GM21717 (cell line): ENCODE results near the gene REEP5.
"Not testable (repeated sequence)": the region's sequence is repeated elsewhere in the genome, so short reads cannot be mapped to it uniquely, and the experiment has no call there.

Experiments
- ATAC-seq: cut with Tn5 transposase; IDR thresholded peaks from one replicate; pipeline ENCODE4 v1.9.1; 2021; ENCODE audit warnings: mild to moderate bottlenecking, moderate library complexity; ENCODE audit not compliant: unreplicated experiment

The REEP5 gene

DNA sequence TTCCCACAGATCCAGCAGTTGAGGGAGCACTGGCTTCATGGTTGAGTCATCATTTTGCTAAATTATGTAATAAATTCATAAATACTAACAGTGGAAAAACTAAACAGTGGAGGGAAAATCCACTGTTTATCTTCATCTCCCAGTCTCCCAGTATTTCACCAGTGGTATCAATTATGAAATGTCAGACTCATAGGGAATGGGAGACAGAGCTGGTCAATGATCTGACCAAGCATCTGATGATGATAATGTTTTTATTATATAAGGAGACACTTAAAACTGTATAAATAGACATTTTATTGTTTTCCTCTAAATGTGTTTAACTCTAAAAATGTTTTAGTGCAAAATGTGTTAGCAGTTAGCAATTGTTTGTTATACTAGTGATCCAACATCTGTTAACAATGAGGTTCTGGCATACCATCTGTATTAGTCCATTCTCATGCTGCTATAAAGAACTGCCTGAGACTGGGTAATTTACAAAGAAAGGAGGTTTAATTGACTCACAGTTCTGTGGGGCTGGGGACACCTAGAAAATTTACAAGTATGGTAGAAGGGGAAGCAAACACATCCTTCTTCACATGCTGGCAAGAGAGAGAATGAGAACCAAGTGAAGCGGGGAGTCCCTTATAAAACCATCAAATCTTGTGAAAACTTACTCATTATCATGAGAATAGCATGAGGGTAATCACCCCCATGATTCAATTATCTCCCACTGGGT lies 11.8 kb upstream of the REEP5 start:
- no peak for ATAC-seq

GRCh38 chr5:112933105-112933504 lies 11.1 kb upstream of the REEP5 start:
- no peak for ATAC-seq

GRCh38 chr5:112931473-112931872 lies 9.4 kb upstream of the REEP5 start:
- ATAC-seq, result no peak

GRCh38 chr5:112930082-112930344 lies 8.0 kb upstream of the REEP5 start:
- peak; percentile 43 for ATAC-seq

DNA sequence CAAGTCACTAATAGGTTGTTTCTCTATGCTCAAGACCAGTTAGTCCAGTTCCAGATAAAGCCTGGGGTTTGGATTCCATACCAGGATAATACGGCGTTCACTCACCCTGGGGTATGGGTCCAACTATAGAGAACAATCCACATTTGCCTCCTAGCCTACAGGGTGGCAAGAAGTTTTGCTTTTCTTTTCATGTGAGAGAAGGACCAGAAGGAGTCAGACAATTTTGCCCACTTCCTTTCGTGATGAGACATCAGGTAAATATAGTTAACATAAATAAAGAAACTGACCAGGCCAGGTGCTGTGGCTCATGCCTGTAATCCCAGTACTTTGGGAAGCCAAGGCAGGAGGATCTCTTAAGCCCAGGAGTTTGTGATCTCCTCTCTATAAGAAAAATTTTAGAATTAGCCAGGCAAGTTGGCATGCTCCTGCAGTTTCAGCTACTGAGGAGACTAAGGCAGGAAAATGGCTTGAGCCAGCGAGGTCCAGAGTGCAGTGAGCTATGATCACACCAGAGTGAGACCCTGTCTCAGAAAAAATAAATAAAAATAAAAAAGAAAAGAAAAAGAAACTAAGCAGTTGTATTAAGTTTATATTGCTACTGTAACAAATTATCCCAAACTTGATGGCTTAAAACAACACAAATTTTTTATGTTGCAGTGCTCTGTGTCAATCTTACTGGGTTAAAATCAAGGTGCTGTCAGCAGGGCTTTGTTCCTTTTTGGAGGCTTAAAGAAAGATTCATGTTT lies 7.5 kb upstream of the REEP5 start:
- peak; percentile 82 for ATAC-seq

DNA sequence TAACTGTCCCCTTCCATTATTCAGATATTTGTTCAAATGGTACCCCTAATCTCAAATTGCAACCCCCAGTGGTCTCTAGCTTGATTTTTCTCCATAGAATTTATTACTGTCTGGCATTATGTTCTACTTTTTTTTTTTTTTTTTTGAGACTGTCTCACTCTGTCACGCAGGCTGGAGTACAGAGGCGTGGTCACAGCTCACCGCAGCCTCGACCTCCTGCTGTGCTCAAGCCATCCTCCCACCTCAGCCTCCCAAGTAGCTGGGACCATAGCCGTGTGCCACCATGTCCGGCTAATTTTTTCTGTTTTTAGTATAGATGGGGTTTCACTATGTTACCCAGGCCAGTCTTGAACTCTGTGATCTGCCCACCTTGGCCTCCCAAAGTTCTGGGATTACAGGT lies 2.0 kb upstream of the REEP5 start:
- no peak for ATAC-seq

- peak; percentile 51 for ATAC-seq
Measured at GRCh38 chr5:112923148-112923917, 1.3 kb upstream of the REEP5 start.

DNA sequence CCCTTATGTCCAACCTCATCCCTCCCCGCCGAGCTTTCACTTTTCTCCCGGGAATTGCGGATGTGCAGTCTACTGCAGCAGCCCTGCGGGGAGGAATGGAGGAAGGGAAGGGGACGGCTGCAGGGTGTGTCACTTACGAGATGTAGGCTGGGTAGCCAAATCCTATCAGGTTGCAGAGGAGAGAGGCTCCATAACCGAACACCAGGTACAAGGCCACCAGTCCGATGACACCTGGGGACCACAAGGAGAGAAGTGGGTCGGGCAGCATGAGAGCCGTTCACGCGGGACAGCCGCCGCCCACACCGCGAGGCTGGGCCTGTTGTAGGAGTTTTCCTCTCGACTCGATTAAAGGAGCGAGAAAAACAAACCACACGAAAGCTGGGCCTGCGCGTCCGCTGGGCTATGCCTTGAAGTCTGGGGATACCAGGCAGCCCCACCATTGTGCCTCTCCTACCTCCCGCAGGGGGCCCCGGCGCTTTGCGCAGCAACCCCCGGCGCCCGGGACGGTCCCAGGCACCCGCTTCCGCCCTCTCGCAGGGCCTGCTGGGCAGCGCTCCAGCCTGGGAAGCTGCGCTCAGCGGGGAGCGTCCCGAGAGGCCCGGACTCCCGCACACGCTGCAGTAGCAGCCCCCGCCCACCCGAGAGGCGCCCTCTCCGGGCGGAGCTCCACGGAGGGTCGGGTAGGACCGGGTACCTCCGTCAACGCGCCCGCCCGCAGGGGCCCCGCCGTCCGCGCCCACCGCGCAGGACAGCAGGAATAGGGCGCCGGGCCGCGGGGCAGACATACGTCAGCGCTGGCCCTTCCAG lies 798 bp downstream of the REEP5 start:
- peak; percentile 36 for ATAC-seq

- no peak for ATAC-seq
Measured at GRCh38 chr5:112919972-112920371, 2.1 kb downstream of the REEP5 start.

- no peak for ATAC-seq
Measured at GRCh38 chr5:112918679-112919078, 3.3 kb downstream of the REEP5 start.

DNA sequence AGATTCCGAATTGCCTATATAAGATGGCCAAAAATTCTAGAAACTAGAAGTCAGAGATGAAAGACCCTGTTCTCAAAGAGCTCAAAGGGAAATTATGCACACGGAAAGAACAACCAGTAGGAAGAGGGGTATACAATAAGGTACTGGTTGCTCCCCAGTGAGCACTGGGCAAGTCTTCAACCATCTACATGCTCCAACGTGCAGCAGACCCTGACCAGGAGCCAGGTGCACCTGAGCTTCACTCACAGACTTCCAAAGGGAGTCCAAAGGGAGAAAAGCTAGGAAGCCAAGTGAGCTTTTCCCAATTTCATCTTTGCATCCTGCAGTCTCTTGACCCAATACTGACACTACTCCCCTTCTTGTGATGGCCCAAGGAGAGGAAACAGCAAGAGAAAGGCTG lies 3.9 kb downstream of the REEP5 start:
- no peak for ATAC-seq

DNA sequence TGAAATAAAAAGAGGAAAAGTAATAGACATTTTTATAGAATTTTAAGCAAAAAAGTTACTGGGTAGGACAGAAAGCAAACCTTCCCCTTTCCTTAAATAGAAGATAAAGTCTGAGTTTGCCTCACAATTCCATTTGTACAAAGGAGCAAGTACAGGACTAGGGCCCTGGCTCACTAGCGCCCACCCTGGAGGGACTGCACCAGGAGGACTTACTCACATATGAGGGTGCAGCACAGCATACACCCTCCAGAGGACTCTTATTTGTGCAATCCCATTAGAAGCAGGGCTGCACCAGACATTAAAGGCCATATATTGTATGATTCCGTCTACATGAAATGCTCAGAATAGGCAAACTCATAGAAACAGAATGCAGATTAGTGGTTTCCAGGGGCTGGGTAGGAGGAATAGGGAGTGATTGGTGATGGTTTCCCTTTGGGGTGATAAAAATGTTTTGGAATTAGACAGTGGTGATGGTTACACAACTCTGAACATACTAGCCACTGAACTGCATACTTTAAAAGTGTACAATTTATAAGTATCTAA lies 4.5 kb downstream of the REEP5 start:
- no peak for ATAC-seq

DNA sequence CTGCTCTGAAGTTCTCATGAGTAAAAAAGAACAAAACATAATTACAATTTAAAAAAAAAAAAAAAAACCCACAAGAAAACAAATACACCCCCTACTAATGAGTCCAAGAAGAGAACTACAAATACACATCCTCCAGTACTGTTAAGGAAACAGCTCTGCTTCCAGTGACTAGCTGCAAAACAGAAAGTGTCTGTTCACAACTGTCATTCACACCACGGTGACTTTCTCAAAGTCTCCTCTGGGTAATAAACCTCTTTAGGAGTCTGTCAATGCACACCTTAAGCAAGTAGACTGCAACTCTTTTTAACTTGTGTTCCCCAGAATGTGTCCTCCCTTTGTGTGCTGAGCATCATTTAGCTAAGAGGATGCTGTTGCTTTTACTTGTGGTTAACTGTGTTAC lies 6.2 kb downstream of the REEP5 start:
- peak; percentile 51 for ATAC-seq

GRCh38 chr5:112914584-112914983 lies 7.4 kb downstream of the REEP5 start:
- no peak for ATAC-seq

- ATAC-seq, result no peak
Measured at GRCh38 chr5:112910529-112910928, 11.5 kb downstream of the REEP5 start.

DNA sequence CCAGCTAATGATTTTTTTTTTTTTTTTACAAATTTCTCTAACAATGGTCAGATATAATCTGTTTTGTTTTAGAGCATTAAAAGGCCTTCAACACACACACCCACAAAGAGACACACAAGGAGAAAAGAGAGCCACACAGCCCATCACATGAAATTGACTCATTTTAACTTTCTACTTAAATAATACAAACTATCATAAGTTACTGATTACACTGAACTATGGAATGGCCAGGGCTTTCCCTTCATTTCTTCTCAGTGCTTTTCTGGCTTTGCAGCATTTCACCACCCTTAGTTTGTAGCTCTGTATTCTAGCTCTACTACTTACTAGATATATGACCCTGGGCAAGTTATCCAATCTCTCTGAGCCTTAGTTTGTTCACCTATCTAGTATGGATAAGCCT lies 13.2 kb downstream of the REEP5 start:
- no peak for ATAC-seq

DNA sequence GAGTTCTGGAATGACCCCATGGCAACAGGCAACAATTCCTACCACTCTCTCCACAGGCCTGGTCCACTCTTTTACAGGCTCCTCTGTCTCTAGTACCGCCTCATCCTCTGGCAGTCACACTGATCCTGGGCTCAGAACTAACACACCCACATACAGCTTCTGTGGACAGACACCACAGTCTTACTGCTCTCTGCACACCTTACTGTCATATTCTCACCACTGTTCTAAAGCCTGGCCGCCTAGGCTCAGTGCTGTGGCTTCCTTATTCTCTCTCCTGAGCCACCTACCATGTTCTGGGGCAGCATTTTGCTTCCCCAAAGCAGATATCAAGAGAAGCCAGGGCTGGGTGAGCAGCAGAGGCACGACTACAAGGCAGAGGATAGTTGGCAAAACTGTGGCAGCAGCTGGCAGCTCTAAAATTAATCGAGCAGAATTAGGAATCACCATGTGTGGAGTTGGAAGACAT lies 14.8 kb downstream of the REEP5 start:
- ATAC-seq, result peak; percentile 55

GRCh38 chr5:112906637-112907036 lies 15.4 kb downstream of the REEP5 start:
- ATAC-seq, result peak; percentile 44

GRCh38 chr5:112904996-112905395 lies 17.0 kb downstream of the REEP5 start:
- ATAC-seq, result not testable (repeated sequence)

DNA sequence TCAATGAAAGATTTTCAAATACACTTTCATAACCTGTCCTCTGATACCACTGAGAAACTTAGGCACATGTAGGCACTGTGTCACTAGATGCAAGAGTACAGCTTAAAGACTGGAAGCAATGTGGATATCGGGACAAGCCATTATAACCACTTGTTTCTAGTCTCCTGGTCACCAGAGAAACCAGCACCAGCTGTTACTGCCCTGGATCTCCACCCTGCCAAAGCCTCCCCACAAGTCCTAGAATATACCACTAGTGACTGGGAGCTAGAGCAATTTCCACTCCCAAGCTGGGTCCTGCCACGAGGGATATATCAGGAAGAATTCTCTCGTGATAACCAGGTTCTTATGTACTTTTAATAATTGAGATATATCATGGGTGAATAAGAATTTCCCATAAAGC lies 19.5 kb downstream of the REEP5 start:
- no peak for ATAC-seq

- ATAC-seq, result no peak
Measured at GRCh38 chr5:112895682-112896081, 26.3 kb downstream of the REEP5 start.
